Panc1 (cell line): ENCODE measurements around the gene PSMF1. TPM values are rescaled to one million over a fixed set of nuclear protein-coding genes. Genes with fewer than 3 reads are reported as not detected.

ENCODE experiments used
- ATAC-seq: fragments of 200-7000 bp; cut with Tn5 transposase; 2 replicates; pipeline ENCODE4 v1.9.1; 2020; ENCODE audit warnings: mild to moderate bottlenecking, moderate library complexity
- BruUV-seq: library from RNA; stranded (reverse); fragments of 400-500 nt; replicated peaks from 2 replicates; lab custom pipeline; 2021; lab: Mats Ljungman, UMichigan
- CTCF ChIA-PET: fragments of 300-600 bp; sonication (Branson Sonifier 250); formaldehyde crosslinking; loops from one replicate; lab custom pipeline; 2022; ENCODE audit warnings: antibody characterized with exemption; lab: Charles Lee
- POLR2A ChIA-PET: fragments of 300-600 bp; sonication (Branson Sonifier 250); formaldehyde crosslinking; loops from one replicate; lab custom pipeline; 2022; ENCODE audit warnings: antibody characterized with exemption; lab: Charles Lee
- DNase-seq: peaks from one replicate; pipeline ENCODE4 v3.0.0-alpha.2; 2010; ENCODE audit warnings: low read depth, low spot score
- H3K27ac ChIP-seq: 2 replicates; pipeline ENCODE4 v1.5.1; 2011; ENCODE audit warnings: mild to moderate bottlenecking, low read length, inconsistent platforms
- H3K27me3 ChIP-seq: fragments of 200-500 bp; sonication (Bioruptor generic); 2 replicates; pipeline ENCODE4 v1.6.0; 2014; ENCODE audit warnings: low read length, inconsistent platforms; ENCODE audit not compliant: control insufficient read depth, insufficient read depth
- H3K36me3 ChIP-seq: fragments of 200-500 bp; sonication (Bioruptor generic); 2 replicates; pipeline ENCODE4 v1.5.1; 2014; ENCODE audit warnings: inconsistent platforms, mild to moderate bottlenecking, low read length, moderate library complexity; ENCODE audit not compliant: control insufficient read depth, insufficient read depth
- H3K4me1 ChIP-seq: 2 replicates; pipeline ENCODE4 v1.5.1; 2011; ENCODE audit warnings: inconsistent platforms, mild to moderate bottlenecking, low read length, moderate library complexity; ENCODE audit not compliant: control insufficient read depth, insufficient read depth
- H3K4me3 ChIP-seq, 2 experiments: 2 replicates each; pipeline ENCODE4 v1.5.1; 2011 to 2012; ENCODE audit warnings: low read depth in 2 of 2, low read length in 2 of 2, mild to moderate bottlenecking in 2 of 2, inconsistent platforms in 1 of 2, moderate library complexity in 1 of 2
- H3K9me3 ChIP-seq: fragments of 200-500 bp; sonication (Bioruptor generic); 2 replicates; pipeline ENCODE4 v1.5.1; 2014; ENCODE audit warnings: low read depth, mild to moderate bottlenecking, inconsistent platforms, low read length, moderate library complexity; ENCODE audit not compliant: control insufficient read depth, insufficient read depth
- POLR2AphosphoS5 ChIP-seq: IDR thresholded peaks from 2 replicates; pipeline ENCODE4 v1.6.1; 2012; ENCODE audit warnings: mild to moderate bottlenecking, low read depth, low read length, moderate library complexity
- SIN3A ChIP-seq: IDR thresholded peaks from 2 replicates; pipeline ENCODE4 v1.6.1; 2012; ENCODE audit warnings: low read depth, mild to moderate bottlenecking, low read length, moderate library complexity, borderline replicate concordance; ENCODE audit not compliant: insufficient read depth
- TCF7L2 ChIP-seq: IDR thresholded peaks from 2 replicates; pipeline ENCODE4 v1.6.1; 2011; ENCODE audit warnings: mild to moderate bottlenecking, low read depth, low read length, inconsistent platforms
- in situ Hi-C: cut with HindIII; loops from 2 replicates; pipeline ENCODE4 v1.10.0; 2016; ENCODE audit warnings: low sequenced_read_pairs, low pct_unique_long_range_greater_than_20kb
- intact Hi-C: fragments of 100-400 bp; cut with micrococcal nuclease; formaldehyde crosslinking; loops from one replicate; pipeline ENCODE4 v1.10.0; 2022; ENCODE audit not compliant: unreplicated experiment
- total RNA-seq: library from RNA; stranded (reverse); gene quantifications from one replicate; pipeline ENCODE4 v1.2.1, GENCODE V29; 2021; ENCODE audit not compliant: unreplicated experiment
- TF ChIP-seq, protein P1 (sequence below): fragments of 450-650 bp; IDR thresholded peaks from 2 replicates; pipeline ENCODE4 v1.5.1; 2017; ENCODE audit warnings: mild to moderate bottlenecking
- TF ChIP-seq, protein P2 (sequence below), 2 experiments: IDR thresholded peaks; 2 replicates each; pipeline ENCODE4 v1.6.1; 2011 to 2012; ENCODE audit warnings: low read depth in 2 of 2, control low read depth in 1 of 2, low read length in 1 of 2, mild to moderate bottlenecking in 1 of 2, moderate library complexity in 1 of 2; ENCODE audit not compliant: insufficient read depth in 1 of 2

The PSMF1 gene
- total RNA-seq, 1 experiment from 2014 or later = 161 TPM

DNA sequence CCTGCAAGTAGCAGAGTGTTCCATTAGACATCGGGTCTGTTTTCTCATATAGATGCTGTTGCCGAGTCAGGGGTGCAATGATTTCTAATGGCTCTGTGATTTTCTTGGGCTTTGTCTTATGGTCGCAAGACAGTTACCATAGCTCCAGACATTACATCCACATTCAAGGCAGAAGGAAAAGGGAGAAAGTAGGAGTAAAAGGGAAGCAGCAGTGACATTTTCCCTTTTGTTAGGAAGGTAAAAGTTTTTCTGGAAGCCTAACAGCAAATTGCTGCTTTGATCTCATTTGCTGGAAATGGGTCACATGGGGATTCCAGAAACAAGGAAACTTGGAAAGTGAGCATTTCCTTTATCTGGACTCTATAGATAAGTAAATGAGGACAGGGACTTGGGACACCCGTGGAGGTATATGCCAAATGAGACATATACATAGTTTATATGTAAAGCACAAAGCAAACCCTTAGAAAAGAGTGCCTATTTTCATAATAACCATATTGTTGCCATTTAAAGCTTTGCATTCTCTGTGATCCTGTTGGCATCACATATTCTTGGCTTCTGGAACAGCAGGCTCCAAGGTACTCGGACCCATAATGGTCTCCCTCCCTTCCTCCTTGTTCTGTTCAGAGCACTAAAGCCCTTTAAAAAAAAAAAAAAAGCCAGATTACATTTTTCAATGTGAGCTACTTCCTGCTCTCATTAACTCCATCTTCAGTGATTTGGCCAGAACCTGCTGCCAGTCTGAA lies 84.5 kb downstream of the PSMF1 start, which contains the start of gene C20orf202:
Gene C20orf202, plus strand, starts transcription at position 693 of the 743 bp plus-strand sequence. CDS start 132 bp downstream, outside the sequence.
- Histone ChIP-seq H3K4me3 (no peak within 1 kb of the TSS), H3K9me3 (no peaks in the 10 kb centered on the region), H3K27me3 (peaks cover 3% of the 10 kb centered on the region; the same call in 1 of the 2 replicates), H3K4me1 (no peaks in the 10 kb centered on the region), H3K27ac (no peak within 1 kb of the TSS), H3K36me3 (no peaks in the 10 kb centered on the region)
- ChIA-PET CTCF (no interaction called here), POLR2A (no interaction called here)
- TF ChIP-seq, protein P1, sequence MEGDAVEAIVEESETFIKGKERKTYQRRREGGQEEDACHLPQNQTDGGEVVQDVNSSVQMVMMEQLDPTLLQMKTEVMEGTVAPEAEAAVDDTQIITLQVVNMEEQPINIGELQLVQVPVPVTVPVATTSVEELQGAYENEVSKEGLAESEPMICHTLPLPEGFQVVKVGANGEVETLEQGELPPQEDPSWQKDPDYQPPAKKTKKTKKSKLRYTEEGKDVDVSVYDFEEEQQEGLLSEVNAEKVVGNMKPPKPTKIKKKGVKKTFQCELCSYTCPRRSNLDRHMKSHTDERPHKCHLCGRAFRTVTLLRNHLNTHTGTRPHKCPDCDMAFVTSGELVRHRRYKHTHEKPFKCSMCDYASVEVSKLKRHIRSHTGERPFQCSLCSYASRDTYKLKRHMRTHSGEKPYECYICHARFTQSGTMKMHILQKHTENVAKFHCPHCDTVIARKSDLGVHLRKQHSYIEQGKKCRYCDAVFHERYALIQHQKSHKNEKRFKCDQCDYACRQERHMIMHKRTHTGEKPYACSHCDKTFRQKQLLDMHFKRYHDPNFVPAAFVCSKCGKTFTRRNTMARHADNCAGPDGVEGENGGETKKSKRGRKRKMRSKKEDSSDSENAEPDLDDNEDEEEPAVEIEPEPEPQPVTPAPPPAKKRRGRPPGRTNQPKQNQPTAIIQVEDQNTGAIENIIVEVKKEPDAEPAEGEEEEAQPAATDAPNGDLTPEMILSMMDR = no peak
- no peak for TF ChIP-seq POLR2AphosphoS5
- TF ChIP-seq SIN3A = no peak
- TF ChIP-seq, protein P2, sequence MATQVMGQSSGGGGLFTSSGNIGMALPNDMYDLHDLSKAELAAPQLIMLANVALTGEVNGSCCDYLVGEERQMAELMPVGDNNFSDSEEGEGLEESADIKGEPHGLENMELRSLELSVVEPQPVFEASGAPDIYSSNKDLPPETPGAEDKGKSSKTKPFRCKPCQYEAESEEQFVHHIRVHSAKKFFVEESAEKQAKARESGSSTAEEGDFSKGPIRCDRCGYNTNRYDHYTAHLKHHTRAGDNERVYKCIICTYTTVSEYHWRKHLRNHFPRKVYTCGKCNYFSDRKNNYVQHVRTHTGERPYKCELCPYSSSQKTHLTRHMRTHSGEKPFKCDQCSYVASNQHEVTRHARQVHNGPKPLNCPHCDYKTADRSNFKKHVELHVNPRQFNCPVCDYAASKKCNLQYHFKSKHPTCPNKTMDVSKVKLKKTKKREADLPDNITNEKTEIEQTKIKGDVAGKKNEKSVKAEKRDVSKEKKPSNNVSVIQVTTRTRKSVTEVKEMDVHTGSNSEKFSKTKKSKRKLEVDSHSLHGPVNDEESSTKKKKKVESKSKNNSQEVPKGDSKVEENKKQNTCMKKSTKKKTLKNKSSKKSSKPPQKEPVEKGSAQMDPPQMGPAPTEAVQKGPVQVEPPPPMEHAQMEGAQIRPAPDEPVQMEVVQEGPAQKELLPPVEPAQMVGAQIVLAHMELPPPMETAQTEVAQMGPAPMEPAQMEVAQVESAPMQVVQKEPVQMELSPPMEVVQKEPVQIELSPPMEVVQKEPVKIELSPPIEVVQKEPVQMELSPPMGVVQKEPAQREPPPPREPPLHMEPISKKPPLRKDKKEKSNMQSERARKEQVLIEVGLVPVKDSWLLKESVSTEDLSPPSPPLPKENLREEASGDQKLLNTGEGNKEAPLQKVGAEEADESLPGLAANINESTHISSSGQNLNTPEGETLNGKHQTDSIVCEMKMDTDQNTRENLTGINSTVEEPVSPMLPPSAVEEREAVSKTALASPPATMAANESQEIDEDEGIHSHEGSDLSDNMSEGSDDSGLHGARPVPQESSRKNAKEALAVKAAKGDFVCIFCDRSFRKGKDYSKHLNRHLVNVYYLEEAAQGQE (IDR thresholded peaks at IDR 0.05; ENCODE audit: insufficient read depth in 1 of 2, low read depth in 2 of 2, low read length in 1 of 2) = no peak
- TF ChIP-seq TCF7L2 = no peak
- DNase-seq (no peak), ATAC-seq (no peak)
- intact Hi-C loops (no loop called here), in situ Hi-C loops (no loop called here)
- BruUV-seq = no TSS peak

- intact Hi-C loops = no loop called here
- H3K36me3 ChIP-seq = no peaks in the 10 kb centered on the region
- in situ Hi-C loops = no loop called here
Measured at GRCh38 chr20:1203630-1204029, 85.2 kb downstream of the PSMF1 start.

More at GRCh38 chr20:1203630-1204029, 85.2 kb downstream of the PSMF1 start:
- Histone ChIP-seq H3K4me3 (no peak overlapping the region), H3K27me3 (peaks cover 3% of the 10 kb centered on the region; the same call in 1 of the 2 replicates), H3K9me3 (no peaks in the 10 kb centered on the region), H3K27ac (no peak overlapping the region), H3K4me1 (no peaks in the 10 kb centered on the region)
- CTCF ChIA-PET = no interaction called here
- no peak for ATAC-seq
- TF ChIP-seq POLR2AphosphoS5 (no peak), TCF7L2 (no peak), SIN3A (no peak)
- TF ChIP-seq, protein P2 (IDR thresholded peaks at IDR 0.05; ENCODE audit: insufficient read depth in 1 of 2, low read depth in 2 of 2, low read length in 1 of 2) = no peak
- TF ChIP-seq, protein P1 = no peak
- no TSS peak for BruUV-seq
- POLR2A ChIA-PET = interaction anchor here (0.6 kb wide), 1 partner anchor 430 kb away, joined by 3 read pairs; no protein-coding TSS in a partner anchor
- DNase-seq = no peak
